GM18868 (cell line): ENCODE results near the gene CD46.
A peak's percentile ranks its signal among the peaks of the same experiment; 100 is the strongest.
"Not testable (repeated sequence)": the region's sequence is repeated elsewhere in the genome, so short reads cannot be mapped to it uniquely, and the experiment has no call there.

Source experiments
- ATAC-seq: cut with Tn5 transposase; IDR thresholded peaks from one replicate; pipeline ENCODE4 v1.9.1; 2021; ENCODE audit warnings: mild to moderate bottlenecking, moderate library complexity; ENCODE audit not compliant: unreplicated experiment

Gene CD46

DNA sequence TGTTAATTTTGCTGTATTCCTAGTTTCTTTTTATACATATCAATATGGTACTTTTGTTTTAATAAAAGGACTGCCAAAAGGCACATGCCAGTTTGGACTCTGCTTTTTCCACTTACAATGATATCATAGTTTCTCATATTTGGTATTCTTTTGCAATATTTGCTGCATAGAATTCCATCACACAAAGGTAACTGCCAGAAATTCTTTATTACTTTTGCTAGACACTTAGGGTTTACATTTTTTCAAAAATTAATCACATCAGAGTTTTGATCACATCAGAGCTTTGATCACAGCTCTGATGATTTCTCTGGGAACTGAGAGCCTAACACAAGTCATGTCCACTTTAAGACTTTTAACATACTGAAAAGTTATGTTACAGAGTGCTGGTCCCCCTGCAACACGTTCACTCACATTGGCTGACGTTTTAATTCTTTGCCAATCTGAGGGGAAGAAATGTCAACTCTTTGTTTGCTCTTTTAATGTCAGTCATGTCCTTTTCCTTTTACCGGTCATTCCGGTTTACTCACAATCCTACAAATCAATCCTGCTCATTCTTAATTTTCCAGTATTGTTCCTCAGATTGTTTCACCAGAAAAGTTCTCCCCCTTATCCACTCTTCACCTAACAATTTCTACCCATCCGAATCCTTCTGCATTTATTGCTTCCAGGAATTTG, 1.1 kb upstream of the CD46 start:
- no peak for ATAC-seq

DNA sequence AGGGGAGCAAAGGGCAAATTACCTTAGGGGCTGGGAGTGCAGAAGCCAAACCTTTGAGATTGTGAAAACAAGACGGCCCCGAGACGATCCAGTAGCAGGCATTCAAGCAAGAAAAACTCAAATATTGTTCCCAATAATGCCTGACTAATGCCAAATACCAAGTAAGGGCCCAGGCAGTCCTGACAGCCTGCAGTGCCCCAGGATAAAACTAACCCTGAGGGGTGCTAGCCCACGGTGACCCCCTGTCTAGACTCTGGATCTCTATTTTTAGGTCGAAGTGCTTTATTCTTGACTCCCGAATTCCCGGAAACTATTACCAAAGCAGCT, 428 bp upstream of the CD46 start:
- ATAC-seq = not testable (repeated sequence)

DNA sequence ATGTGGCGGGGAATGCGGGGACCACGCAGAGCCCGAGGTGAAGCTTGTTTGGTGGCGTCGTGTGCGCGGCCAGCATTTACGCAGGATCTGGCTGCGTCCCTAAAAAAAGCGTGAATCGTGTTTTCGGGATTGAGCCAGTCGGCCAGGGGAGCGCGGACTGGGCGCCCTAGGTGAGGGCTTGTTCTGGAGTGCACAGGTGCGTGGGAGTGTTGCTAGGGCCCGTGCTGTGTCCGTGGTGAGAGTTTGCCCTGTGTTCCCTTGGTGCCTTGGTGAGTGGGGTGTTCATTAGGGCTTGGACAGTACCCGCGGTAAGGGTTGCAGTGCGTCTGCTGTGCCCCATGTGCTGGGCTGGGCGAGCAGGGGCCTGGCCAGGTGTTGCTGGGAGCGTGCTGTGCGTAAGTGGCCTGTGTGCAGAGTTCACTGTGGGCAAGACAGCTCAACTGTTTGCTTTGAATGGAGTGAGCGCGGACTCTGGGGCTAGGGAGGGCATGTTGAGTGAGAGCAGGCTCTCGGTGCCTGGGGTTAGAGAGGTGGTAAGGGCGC, 673 bp downstream of the CD46 start:
- peak; percentile 37 for ATAC-seq

DNA sequence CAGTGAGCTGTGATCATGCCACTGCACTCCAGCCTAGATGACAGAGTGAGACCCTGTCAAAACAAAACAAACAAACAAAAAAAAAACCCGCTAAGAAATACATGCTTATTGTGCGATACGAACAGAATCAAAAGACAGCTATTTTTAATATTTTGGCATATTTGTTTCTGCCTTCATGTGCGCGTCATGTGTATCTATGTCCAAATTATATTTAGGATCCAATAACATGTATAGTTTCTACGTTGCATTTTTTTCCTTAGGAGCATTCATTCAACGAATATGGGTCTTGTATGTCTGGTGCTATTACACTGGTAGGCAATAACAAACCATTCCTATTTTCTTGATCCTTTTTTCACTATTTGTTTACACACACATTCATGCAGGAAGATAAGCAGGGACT, 1.8 kb downstream of the CD46 start:
- ATAC-seq = no peak

- ATAC-seq = no peak
Observed at GRCh38 chr1:207754011-207754410, 2.2 kb downstream of the CD46 start.

DNA sequence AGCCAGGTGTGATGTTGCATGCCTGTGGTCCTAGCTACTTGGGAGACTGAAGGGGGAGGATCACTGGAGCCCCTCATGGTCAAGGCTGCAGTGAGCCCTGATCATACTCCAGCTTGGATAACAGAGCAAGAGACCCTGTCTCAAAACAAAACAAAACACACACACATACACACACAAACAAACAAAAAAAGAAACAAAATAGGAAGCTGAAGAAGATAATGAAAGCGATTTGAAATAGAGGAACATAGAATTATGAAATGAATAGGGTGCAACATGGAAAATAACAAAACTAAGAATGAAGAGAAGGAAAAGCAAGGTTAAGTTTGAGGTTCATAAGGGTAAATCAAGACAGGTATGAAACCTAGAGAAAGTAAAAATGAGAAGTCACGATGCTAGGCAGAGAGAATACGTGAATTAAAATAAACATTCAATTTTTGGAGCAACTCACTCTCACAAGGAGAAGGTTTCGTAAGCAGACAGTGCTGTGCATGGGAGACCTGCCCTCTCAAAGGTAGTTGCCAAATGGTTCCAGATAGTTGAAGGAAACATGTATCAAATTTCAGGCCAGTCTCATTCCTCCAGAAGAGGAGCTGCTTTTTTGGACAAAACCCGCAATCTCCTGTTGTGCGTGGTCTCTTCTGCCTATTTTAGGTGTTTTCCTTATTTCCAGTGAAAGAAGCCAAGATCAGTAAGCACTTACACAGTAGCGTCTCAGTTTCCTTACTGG, 3.3 kb downstream of the CD46 start:
- no peak for ATAC-seq

DNA sequence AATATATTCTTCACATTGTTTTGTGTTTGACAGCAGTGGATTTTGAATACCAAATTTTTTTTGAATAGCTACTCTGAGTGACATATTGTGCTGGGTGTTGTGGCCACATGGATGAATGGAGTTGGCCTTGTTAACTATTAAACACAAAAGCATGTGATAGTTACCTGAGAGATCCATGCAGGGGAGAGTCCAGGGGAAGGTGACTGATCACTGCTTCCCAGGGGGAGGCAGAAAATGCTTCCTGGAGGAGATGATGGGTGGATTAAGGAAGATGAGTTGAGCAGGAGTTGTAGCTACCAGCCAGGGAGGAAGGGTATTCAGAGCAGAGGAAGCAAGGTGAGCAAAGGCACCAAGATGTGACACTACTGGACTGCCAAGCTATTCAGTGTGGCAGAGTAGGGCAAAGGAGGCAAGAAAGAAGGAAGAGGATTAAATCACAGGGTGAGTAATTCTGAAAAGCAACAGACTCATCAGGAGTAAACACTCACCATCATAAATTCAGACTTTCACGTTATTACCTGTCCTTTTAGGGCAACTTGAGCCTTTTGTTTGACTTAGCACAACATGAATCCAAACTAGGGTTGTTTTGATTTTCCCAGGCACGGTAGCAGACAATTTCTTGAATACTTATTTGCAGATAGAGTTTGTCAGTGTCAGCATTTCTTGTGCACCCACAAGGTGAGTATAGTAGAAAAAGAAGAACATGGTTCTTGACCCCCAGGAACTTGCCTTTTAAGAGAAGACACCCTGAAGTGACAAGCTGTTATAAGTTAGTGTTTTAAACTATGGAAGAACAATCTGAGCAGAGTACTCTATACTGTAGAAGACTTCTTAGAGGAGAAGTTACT, 4.2 kb downstream of the CD46 start:
- ATAC-seq = no peak

DNA sequence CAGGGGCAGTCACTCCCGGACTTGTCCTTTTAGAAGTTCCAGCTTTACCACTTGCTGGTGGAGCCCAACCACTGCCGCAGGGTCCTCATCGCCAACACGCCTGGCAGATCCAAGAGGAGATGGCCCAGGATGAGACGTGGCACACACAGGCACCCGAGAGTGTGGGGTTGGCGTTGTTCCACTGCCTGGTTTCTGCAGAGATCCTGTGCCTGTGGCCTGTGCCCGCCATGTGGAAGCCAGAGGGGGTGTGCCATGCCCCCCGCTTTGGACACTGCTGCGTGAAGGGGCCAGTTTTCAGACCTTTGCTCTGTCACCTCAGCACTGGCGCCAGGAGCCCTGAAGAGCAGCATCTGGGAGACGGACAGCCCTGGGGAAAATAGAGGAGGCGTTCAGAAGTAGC, 10.8 kb downstream of the CD46 start:
- no peak for ATAC-seq

- ATAC-seq = no peak
Observed at GRCh38 chr1:207763091-207763490, 11.2 kb downstream of the CD46 start.

- ATAC-seq = no peak
Observed at GRCh38 chr1:207763972-207764371, 12.1 kb downstream of the CD46 start.

DNA sequence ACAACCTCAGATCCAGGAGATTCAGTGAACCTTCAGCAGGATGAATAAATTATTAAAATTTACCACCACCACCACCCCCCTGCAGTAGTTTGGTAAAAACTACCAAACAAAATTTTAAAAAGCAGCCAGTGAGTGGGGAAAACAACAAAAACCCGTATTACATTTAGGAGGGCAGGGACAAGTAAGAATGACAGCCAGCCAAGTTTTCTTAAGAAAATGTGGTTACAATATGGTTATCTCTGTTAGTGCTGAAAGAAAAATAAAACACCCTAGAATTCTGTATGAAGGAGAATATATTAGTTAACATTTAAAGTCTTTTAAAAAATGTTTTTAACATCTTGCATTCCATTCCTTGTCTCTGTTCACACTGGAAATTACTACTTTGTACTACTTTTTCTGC, 14.7 kb downstream of the CD46 start:
- no peak for ATAC-seq

GRCh38 chr1:207770514-207770913, 18.7 kb downstream of the CD46 start:
- not testable (repeated sequence) for ATAC-seq

GRCh38 chr1:207776045-207776444, 24.2 kb downstream of the CD46 start:
- not testable (repeated sequence) for ATAC-seq

- not testable (repeated sequence) for ATAC-seq
Observed at GRCh38 chr1:207777412-207777811, 25.6 kb downstream of the CD46 start.

DNA sequence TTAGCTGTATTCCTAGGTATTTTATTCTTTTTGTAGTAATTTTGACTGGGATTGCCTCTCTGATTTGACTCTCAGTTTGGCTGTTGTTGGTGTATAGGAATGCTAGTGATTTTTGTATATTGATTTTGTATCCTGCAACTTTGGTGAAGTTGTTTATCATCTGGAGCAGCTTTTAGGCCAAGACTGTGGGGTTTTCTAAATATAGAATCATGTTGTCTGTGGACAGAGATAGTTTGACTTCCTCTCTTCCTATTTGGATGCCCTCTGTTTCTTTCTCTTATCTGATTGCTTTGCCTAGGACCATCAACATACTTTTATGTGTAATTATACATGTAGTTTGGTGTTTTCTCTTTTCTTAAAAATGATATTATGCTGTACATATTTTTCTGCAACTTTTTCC, 27.2 kb downstream of the CD46 start:
- no peak for ATAC-seq

DNA sequence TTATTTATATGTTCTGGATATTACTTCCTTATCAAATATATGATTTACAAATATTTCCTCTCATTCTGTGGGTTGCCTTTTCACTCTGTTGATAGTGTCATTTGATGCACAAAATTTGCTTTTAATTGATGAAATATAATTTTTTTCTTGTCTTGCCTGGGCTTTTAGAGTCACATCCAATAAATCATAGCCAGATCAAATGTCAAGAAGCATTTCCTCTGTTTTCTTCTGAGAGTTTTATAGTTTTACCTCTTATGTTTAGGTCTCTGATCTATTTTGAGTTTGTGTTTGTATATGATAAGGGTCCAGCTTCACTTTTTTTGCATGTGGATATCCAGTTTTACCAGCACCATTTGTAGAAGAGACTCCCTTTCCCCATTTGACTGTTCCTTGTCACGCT, 29.5 kb downstream of the CD46 start:
- no peak for ATAC-seq

- ATAC-seq = no peak
Observed at GRCh38 chr1:207787776-207788175, 35.9 kb downstream of the CD46 start.

- no peak for ATAC-seq
Observed at GRCh38 chr1:207789386-207789785, 37.5 kb downstream of the CD46 start.

DNA sequence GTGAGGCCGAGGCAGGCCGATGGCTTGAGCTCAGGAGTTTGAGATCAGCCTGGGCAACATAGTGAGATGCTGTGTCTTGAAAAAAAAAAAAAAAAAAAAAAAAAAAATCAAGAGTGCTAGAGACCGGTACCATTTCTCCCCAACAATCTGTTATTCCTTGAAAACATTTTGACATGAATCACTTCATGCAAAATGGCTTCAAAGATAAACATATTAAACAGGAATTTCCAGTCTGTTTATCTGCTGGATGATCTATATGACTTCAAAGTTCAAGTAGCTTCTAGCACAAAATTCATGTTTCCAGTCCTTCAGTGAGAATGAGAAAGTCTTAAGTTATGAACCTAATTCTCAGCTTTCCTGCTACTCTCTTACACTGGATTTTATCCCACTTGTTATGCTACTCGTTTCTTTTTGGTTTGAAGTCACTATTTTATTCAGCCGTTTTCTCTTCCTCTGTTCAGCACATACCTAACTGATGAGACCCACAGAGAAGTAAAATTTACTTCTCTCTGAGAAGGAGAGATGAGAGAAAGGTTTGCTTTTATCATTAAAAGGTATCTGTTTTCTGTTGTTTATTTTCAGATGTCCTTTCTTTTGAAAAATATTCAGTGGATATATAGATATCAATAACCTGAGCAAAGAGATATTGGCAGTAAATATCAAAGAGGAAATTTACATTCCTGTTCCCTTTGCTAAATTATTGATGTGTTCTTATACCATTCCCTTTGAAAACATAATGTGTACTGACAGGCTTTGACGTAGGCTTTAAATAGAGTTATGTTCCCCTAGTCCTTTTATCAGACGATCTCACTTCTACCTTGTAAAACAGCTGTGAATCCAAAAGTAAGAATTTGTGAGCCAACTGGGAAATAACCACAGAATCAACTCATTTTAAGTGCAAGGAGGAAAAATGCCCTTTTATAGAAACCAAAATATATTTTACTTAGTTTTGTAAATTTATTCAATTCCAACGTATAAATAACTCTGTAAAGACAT, 38.2 kb downstream of the CD46 start:
- ATAC-seq = no peak

DNA sequence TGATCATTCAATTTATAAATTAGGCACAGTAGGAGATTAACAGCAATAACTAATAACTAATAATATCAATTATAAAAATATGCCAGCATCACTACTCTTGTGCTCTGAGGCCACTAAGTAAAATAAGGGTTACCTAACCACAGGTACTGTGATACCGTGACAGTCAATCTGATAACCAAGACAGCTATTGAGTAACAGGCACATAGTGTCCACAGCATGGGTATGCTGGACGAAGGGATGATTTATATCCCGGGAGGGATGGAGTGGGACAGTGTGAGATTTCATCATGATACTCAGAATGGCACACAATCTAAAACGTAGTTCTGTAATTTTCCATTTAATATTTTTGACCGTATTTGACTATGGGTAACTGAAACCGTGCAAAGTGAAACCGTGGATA, 39.4 kb downstream of the CD46 start:
- ATAC-seq = no peak
